ENCODE results near the gene CD164L2.
"Not testable (repeated sequence)": the region's sequence is repeated elsewhere in the genome, so short reads cannot be mapped to it uniquely, and the experiment has no call there.

CD164L2 gene

DNA sequence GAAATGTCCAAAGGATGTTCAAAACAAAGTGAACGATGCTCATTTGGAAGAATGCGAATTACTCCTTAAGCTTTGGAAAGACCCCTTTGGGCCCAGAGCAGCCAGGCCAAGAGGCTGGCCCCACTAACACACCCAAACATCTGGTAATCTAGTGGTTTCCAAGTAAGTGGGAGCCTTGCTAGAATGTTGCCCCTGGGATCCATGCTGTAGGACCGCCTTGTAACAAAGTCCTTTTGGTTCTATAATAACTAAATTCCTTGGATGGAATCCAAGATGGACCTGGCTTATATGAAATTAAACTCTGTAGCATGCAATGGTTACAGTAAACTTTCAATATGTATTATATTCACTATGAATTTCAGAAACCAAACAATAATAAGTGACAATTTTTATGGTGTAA, 34.6 kb upstream of the CD164L2 start:
- H3K27me3 ChIP-seq (ENCODE audit: insufficient read depth, low read length): no peaks in the 10 kb centered on the region
- H3K27ac ChIP-seq (ENCODE audit: low read depth, low read length): peak overlapping the region; percentile 81
- no peak overlapping the region for H3K4me3 ChIP-seq (ENCODE audit: low read depth, low read length)
- H2AFZ ChIP-seq (ENCODE audit: low read length, unreplicated experiment): no peak overlapping the region
- H3K36me3 ChIP-seq (ENCODE audit: insufficient read depth, low read length): peaks cover 32% of the 10 kb centered on the region
- H3K4me1 ChIP-seq (ENCODE audit: control insufficient read depth, insufficient read depth, low read length, unreplicated experiment): peaks cover 19% of the 10 kb centered on the region
- peaks cover 16% of the 10 kb centered on the region for H3K79me2 ChIP-seq (ENCODE audit: control insufficient read depth, insufficient read depth, low read length, unreplicated experiment)

DNA sequence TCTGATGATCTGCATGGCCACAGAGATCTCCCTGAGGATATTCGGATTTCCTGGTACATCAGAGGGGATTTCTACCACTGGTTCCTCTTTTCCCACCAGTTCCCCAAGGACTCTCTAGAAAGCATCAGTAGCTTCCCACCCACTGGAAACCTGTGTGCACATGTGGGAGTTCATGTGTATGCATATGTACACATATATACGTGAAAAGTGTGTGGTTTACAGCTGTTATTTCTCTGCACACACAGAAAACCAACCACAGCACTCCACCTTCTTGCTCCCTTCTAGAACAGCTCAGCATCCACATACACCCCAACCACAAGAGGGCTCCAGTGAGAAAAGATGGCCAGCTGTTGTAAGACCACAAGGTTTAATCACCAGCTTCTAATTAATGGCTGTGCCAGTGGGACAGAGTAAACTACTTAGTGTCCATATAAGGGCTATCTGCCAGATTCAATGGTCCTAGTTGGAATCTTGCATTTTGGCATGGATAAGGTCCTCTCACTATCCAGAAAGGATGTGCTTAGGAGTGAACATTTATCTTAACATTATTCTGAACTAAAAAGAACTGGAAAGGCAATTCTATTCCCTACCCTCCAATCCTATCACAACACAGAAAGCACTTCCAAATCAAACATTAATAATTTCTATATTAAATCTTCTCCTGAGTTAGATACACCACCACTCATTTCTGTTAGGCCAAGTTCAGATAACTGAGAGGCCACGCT, 33.4 kb upstream of the CD164L2 start:
- peaks cover 32% of the 10 kb centered on the region for H3K36me3 ChIP-seq (ENCODE audit: insufficient read depth, low read length)
- H3K79me2 ChIP-seq (ENCODE audit: control insufficient read depth, insufficient read depth, low read length, unreplicated experiment): peaks cover 15% of the 10 kb centered on the region
- no peak overlapping the region for H2AFZ ChIP-seq (ENCODE audit: low read length, unreplicated experiment)
- H3K4me3 ChIP-seq (ENCODE audit: low read depth, low read length): no peak overlapping the region
- H3K27me3 ChIP-seq (ENCODE audit: insufficient read depth, low read length): no peaks in the 10 kb centered on the region
- H3K27ac ChIP-seq (ENCODE audit: low read depth, low read length): no peak overlapping the region
- peaks cover 19% of the 10 kb centered on the region for H3K4me1 ChIP-seq (ENCODE audit: control insufficient read depth, insufficient read depth, low read length, unreplicated experiment)

DNA sequence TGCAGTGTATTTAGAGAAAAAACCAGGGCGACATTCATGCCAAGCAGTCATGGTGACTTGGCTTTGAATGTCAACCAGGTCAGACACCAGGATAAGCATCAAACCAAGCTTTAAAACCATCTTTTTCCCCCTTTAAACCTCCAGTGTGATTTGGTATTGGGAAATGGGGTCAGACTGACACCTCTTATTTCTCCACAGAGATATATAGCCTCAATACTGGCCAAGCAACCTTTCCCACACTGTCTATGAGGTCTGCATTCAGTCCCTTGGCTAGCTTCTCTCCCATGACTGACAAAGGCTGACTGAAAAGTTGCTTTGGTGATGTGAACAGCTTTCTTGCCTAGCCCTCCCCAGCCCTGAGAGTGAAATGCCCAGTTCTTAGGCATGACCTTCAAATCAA, 31.0 kb upstream of the CD164L2 start:
- Histone ChIP-seq H3K4me1 (ENCODE audit: control insufficient read depth, insufficient read depth, low read length, unreplicated experiment) (peaks cover 14% of the 10 kb centered on the region), H3K36me3 (ENCODE audit: insufficient read depth, low read length) (peaks cover 39% of the 10 kb centered on the region), H2AFZ (ENCODE audit: low read length, unreplicated experiment) (no peak overlapping the region), H3K27ac (ENCODE audit: low read depth, low read length) (no peak overlapping the region), H3K79me2 (ENCODE audit: control insufficient read depth, insufficient read depth, low read length, unreplicated experiment) (peaks cover 2% of the 10 kb centered on the region), H3K4me3 (ENCODE audit: low read depth, low read length) (no peak overlapping the region), H3K27me3 (ENCODE audit: insufficient read depth, low read length) (no peaks in the 10 kb centered on the region)

DNA sequence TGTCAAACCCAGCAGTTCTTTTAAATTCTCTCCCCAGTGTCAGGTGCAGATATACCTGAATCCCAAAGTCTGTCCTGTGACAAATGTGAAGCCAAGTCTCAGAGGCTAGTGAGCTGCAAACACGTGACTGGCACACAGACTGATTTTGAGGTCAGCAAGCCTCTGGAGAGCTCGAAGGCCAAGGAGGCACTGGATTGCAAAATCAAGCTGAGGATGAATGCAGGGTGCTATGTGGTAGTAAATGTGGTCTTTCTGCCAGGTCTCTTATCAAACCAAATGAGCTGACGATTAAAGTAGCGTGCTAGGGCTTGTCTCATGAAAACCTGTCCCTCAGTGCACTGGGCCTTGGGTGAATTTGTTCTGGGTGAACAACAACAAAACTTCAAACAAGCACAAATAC, 29.9 kb upstream of the CD164L2 start:
- H3K79me2 ChIP-seq (ENCODE audit: control insufficient read depth, insufficient read depth, low read length, unreplicated experiment): peaks cover 2% of the 10 kb centered on the region
- H3K27ac ChIP-seq (ENCODE audit: low read depth, low read length): no peak overlapping the region
- H3K27me3 ChIP-seq (ENCODE audit: insufficient read depth, low read length): no peaks in the 10 kb centered on the region
- H3K36me3 ChIP-seq (ENCODE audit: insufficient read depth, low read length): peaks cover 39% of the 10 kb centered on the region
- no peak overlapping the region for H2AFZ ChIP-seq (ENCODE audit: low read length, unreplicated experiment)
- peaks cover 4% of the 10 kb centered on the region for H3K4me1 ChIP-seq (ENCODE audit: control insufficient read depth, insufficient read depth, low read length, unreplicated experiment)
- H3K4me3 ChIP-seq (ENCODE audit: low read depth, low read length): no peak overlapping the region

GRCh38 chr1:27412502-27412901, 29.4 kb upstream of the CD164L2 start:
- Histone ChIP-seq H3K79me2 (ENCODE audit: control insufficient read depth, insufficient read depth, low read length, unreplicated experiment) (no peaks in the 10 kb centered on the region), H3K36me3 (ENCODE audit: insufficient read depth, low read length) (peaks cover 36% of the 10 kb centered on the region), H3K27me3 (ENCODE audit: insufficient read depth, low read length) (no peaks in the 10 kb centered on the region), H3K27ac (ENCODE audit: low read depth, low read length) (no peak overlapping the region), H2AFZ (ENCODE audit: low read length, unreplicated experiment) (no peak overlapping the region), H3K4me1 (ENCODE audit: control insufficient read depth, insufficient read depth, low read length, unreplicated experiment) (no peaks in the 10 kb centered on the region), H3K4me3 (ENCODE audit: low read depth, low read length) (no peak overlapping the region)

- H3K79me2 ChIP-seq (ENCODE audit: control insufficient read depth, insufficient read depth, low read length, unreplicated experiment): no peaks in the 10 kb centered on the region
- no peaks in the 10 kb centered on the region for H3K27me3 ChIP-seq (ENCODE audit: insufficient read depth, low read length)
- no peak overlapping the region for H2AFZ ChIP-seq (ENCODE audit: low read length, unreplicated experiment)
- no peaks in the 10 kb centered on the region for H3K4me1 ChIP-seq (ENCODE audit: control insufficient read depth, insufficient read depth, low read length, unreplicated experiment)
- H3K36me3 ChIP-seq (ENCODE audit: insufficient read depth, low read length): peaks cover 26% of the 10 kb centered on the region
- no peak overlapping the region for H3K27ac ChIP-seq (ENCODE audit: low read depth, low read length)
- H3K4me3 ChIP-seq (ENCODE audit: low read depth, low read length): no peak overlapping the region
These were observed 27.6 kb upstream of the CD164L2 start for GRCh38 chr1:27410709-27411108.

DNA sequence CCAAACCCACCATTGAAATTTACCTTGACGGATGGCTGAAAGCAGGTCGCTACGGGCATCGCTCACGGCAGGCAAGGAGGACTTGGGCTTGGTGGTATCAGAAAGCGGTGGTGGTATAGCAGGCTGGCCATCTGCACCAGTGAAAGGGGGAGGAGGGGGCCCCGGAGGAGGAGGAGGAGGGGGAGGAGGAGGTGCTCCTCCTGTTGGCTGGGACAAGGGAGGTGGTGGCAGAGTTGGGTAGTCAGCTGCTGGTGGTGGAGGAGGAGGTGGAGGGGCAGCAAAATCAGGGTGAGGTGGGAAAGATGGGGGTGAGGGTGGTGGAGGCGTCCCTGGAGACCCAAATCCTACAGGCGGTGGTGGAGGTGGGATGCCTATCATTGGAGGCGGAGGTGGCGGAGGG, 26.5 kb upstream of the CD164L2 start:
- Histone ChIP-seq H3K27ac (ENCODE audit: low read depth, low read length) (no peak overlapping the region), H3K36me3 (ENCODE audit: insufficient read depth, low read length) (peaks cover 16% of the 10 kb centered on the region; the same call in 1 of the 2 replicates)

GRCh38 chr1:27408151-27408550, 25.0 kb upstream of the CD164L2 start:
- Histone ChIP-seq H3K4me1 (ENCODE audit: control insufficient read depth, insufficient read depth, low read length, unreplicated experiment) (peaks cover 17% of the 10 kb centered on the region), H3K4me3 (ENCODE audit: low read depth, low read length) (no peak overlapping the region), H3K27me3 (ENCODE audit: insufficient read depth, low read length) (no peaks in the 10 kb centered on the region), H3K36me3 (ENCODE audit: insufficient read depth, low read length) (peaks cover 11% of the 10 kb centered on the region; the same call in 1 of the 2 replicates), H3K79me2 (ENCODE audit: control insufficient read depth, insufficient read depth, low read length, unreplicated experiment) (no peaks in the 10 kb centered on the region), H2AFZ (ENCODE audit: low read length, unreplicated experiment) (no peak overlapping the region), H3K27ac (ENCODE audit: low read depth, low read length) (no peak overlapping the region)

More for the DNA sequence above, 26.5 kb upstream of the CD164L2 start:
- H3K4me1 ChIP-seq (ENCODE audit: control insufficient read depth, insufficient read depth, low read length, unreplicated experiment): peaks cover 7% of the 10 kb centered on the region
- no peak overlapping the region for H2AFZ ChIP-seq (ENCODE audit: low read length, unreplicated experiment)
- no peak overlapping the region for H3K4me3 ChIP-seq (ENCODE audit: low read depth, low read length)
- H3K79me2 ChIP-seq (ENCODE audit: control insufficient read depth, insufficient read depth, low read length, unreplicated experiment): no peaks in the 10 kb centered on the region
- no peaks in the 10 kb centered on the region for H3K27me3 ChIP-seq (ENCODE audit: insufficient read depth, low read length)

DNA sequence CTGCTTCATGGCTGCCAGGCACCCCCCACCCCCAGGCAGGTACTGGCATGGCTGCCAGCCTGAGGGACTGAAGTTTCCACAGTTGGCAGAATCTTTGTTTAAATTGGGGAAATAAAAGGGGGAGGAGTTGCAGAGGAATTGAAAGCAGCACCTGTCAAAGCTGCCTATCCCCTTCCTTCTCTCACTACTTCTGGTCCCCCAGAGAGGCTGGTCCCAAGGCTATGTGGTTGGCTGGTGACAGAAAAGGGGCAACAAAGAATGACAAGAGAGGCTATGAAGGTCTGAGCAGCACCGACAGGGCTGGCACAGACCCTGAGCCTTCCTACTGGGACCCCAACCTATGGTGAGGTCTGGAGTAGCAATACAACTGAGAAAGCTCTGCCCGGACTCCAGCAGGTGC, 23.7 kb upstream of the CD164L2 start:
- H3K4me1 ChIP-seq (ENCODE audit: control insufficient read depth, insufficient read depth, low read length, unreplicated experiment): peaks cover 25% of the 10 kb centered on the region
- not testable (repeated sequence) for H3K27me3 ChIP-seq (ENCODE audit: insufficient read depth, low read length); H3K79me2 ChIP-seq (ENCODE audit: control insufficient read depth, insufficient read depth, low read length, unreplicated experiment); H2AFZ ChIP-seq (ENCODE audit: low read length, unreplicated experiment); H3K4me3 ChIP-seq (ENCODE audit: low read depth, low read length); H3K27ac ChIP-seq (ENCODE audit: low read depth, low read length); H3K36me3 ChIP-seq (ENCODE audit: insufficient read depth, low read length)

DNA sequence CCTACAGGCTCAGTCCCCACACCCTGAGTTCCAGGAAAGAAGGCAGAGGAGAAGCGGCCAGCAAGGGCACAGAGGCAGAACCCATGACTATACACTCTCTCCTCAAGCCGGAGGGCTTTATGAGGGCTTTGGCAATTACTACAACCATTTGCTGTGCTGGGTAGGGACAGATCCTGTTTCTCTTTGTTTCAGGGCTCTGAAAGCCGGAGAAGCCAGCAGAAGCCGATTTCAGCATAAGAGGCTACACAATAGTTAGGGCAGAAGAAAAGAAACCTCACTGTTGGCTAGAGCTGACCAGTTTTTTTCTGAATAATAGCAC, 23.2 kb upstream of the CD164L2 start:
- peaks cover 25% of the 10 kb centered on the region for H3K4me1 ChIP-seq (ENCODE audit: control insufficient read depth, insufficient read depth, low read length, unreplicated experiment)
- no peaks in the 10 kb centered on the region for H3K79me2 ChIP-seq (ENCODE audit: control insufficient read depth, insufficient read depth, low read length, unreplicated experiment)
- H3K4me3 ChIP-seq (ENCODE audit: low read depth, low read length): no peak overlapping the region
- peaks cover 7% of the 10 kb centered on the region; the same call in 1 of the 2 replicates for H3K36me3 ChIP-seq (ENCODE audit: insufficient read depth, low read length)
- no peak overlapping the region for H2AFZ ChIP-seq (ENCODE audit: low read length, unreplicated experiment)
- no peak overlapping the region for H3K27ac ChIP-seq (ENCODE audit: low read depth, low read length)
- no peaks in the 10 kb centered on the region for H3K27me3 ChIP-seq (ENCODE audit: insufficient read depth, low read length)

GRCh38 chr1:27405598-27406361, 22.6 kb upstream of the CD164L2 start:
- not testable (repeated sequence) for H3K27ac ChIP-seq (ENCODE audit: low read depth, low read length); H3K36me3 ChIP-seq (ENCODE audit: insufficient read depth, low read length); H2AFZ ChIP-seq (ENCODE audit: low read length, unreplicated experiment); H3K4me3 ChIP-seq (ENCODE audit: low read depth, low read length); H3K79me2 ChIP-seq (ENCODE audit: control insufficient read depth, insufficient read depth, low read length, unreplicated experiment); H3K27me3 ChIP-seq (ENCODE audit: insufficient read depth, low read length)
- peaks cover 25% of the 10 kb centered on the region for H3K4me1 ChIP-seq (ENCODE audit: control insufficient read depth, insufficient read depth, low read length, unreplicated experiment)

Data from ACC112 (cell line).